Stimulated activated CD8-positive, alpha-beta memory T cell treated with anti-CD3 and anti-CD28 coated beads, Interleukin-15, amount 100 ng/mL, for 1 hour (primary cell): Measurements from ENCODE around the gene PLA2G6.
"Not testable (repeated sequence)": the region's sequence is repeated elsewhere in the genome, so short reads cannot be mapped to it uniquely, and the experiment has no call there.

Source experiments
- DNase-seq: peaks from one replicate; pipeline ENCODE4 v3.0.0-alpha.2; 2020; ENCODE audit warnings: low read depth

Gene PLA2G6

DNA sequence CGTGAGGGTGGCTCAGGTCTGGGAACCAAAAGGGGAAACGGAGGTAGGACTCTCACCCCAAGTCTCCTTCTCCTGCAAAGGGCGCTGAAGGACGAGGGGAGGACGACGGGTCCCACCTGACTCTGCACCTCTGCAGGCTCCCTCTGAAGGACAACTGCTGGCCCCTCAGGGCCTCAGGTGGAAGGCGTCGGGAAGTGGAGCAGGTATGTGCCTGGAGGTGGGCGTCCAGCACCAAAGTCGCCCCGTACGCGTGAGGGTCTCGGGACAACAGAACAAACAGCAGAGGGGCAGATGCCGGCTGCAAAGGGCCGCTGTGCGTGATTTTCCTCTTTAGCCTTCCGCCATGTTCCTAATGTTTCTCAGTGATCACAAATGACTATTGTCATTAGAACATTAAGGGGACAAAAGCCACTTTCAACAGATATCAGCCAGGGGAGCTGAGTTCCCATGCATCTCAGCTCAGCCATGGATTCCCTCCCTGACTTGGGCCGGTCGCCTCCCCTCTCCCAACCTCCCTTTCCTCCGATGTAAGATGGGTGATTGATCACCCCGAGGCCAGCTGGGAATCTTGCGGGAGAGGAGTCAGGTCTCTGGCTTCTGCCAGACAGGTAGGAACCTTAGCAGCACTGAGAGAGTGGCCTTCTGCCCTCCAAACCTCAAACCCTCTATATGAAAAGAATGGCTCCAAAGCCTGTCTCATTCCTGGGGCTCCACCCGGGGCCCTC is 98.5 kb downstream of the PLA2G6 start:
- no peak for DNase-seq

GRCh38 chr22:38081941-38082828 is 99.4 kb downstream of the PLA2G6 start:
- DNase-seq = no peak

DNA sequence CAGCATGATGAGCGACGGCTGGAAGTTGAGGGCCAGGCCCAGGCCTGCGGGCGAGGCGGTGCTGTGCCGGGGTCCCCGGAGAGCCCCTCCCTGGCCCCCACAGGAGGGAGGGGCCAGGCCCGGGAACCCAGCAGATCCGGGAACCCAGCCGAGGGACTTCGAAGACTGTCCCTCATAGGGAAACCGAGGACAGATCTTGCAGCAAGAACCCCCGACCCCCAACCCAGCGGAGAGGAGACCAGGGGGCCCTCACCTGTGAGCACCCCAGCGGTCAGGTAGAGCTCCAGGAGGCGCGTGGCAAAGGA is 100.0 kb downstream of the PLA2G6 start:
- DNase-seq = no peak

DNA sequence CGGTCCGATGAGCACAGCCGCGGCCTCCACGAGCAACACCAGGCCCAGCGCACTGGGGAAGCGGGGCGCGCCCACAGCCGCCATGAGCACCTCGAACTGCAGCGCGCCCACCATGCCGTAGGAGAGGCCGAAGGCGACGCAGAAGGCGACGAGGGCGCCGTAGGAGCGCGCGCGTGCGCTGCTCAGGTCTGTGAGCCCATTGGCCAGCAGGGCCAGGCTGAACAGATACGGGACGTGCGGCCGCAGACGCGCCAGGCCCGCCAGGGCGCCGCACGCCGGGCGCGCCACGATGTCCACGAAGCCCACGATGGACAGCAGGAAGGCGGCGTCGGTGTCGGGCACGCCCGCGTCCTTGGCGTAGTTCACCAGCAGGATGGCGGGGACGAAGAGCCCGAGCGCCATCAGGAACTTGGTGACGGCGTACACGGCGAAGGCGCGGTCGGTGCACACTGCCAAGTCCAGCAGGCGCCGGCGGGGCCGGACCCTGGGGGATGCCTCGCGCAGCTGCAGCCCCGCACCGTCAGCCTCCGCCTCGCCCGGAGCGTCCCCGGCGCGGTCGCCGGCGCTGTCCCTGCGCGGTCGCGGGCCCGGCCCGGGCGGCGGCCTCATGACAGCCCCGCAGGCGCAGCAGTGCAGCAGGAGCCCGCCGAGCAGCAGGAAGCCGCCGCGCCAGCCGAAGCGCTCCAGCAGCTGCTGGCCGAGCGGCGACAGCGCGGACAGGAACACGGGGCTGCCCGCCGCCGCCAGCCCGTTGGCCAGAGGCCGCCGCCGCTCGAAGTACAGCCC is 100.6 kb downstream of the PLA2G6 start:
- DNase-seq = no peak

DNA sequence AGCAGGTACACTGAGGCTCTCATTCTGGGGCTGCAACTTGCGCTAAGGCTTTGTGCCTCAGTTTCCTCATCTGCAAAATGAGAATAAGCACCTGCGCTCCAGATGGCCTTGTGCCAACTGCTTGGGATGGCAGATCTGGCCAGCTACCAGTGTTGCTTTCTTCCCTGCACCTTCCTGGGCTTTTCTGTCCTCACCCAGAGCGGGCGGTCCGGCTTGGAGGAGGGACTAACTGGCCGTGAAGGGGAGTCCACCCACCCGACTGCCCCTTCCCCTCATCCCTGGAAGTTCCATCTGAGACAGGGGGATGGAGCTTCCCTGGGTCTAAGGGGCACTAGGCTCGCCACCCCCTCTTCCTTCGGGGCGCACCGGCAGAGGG is 101.2 kb downstream of the PLA2G6 start:
- DNase-seq = no peak

DNA sequence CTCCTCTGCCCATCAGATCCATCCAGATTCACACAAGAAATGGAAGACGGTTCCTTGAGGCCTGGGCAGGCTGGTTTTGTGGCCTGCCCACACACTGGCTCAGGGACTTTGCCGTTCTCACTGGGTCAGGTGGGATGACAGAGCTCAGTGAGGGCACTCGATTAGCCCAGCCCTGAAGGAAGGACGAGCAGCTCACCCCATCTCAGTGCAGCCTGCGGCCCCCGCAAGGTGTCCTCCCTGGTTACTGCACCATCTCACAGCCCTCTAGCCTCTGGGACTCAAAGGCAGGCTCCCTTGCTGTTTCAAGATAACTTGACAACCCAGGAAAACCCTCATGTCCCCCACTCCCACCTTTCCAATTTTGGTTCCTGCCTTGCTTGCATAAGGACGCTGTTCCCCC is 101.8 kb downstream of the PLA2G6 start:
- DNase-seq = no peak

- not testable (repeated sequence) for DNase-seq
Measured at GRCh38 chr22:38079208-38079607, 102.4 kb downstream of the PLA2G6 start.

GRCh38 chr22:38078046-38078840 is 103.4 kb downstream of the PLA2G6 start:
- DNase-seq = no peak

- no peak for DNase-seq
Measured at GRCh38 chr22:38077595-38077994, 104.0 kb downstream of the PLA2G6 start.

DNA sequence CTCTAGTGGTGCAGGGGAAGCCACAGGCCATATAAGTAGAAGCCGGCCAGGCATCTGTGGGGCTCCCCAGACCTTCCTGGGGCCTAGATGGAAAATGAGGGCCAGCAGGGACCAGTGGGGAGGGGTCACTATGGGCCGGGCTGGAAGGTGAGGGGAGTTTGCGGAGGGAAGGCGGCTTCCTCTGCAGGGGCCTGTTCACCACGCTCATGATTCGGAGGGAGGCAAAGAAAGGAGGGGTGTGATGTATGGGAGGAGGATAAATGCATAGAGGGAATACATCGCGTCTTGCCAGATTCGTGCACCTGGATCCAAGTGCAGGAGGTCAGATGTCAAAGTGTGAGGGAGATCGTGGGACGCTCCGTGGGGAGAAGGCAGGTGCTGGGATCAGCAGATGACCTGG is 104.5 kb downstream of the PLA2G6 start:
- no peak for DNase-seq

DNA sequence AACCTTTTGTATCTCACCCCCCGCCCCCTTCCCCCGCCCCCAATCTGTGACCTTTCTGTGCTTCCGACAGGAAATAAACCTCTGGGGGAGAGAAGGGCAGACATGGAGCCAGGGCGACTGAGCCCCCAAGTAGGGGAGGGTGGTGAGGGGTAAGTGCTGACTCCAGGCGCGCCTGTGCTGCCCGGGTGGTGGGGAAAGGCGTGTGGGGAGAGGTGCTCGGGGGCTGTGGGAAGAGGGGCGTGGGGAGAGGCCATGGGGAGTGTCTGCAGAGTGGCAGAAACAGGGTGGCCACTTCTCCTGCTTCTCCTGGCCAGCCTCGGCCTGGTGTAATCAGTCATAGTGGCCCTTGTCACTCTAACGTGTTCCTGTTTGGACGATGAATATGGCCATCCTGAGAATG is 105.7 kb downstream of the PLA2G6 start:
- no peak for DNase-seq

DNA sequence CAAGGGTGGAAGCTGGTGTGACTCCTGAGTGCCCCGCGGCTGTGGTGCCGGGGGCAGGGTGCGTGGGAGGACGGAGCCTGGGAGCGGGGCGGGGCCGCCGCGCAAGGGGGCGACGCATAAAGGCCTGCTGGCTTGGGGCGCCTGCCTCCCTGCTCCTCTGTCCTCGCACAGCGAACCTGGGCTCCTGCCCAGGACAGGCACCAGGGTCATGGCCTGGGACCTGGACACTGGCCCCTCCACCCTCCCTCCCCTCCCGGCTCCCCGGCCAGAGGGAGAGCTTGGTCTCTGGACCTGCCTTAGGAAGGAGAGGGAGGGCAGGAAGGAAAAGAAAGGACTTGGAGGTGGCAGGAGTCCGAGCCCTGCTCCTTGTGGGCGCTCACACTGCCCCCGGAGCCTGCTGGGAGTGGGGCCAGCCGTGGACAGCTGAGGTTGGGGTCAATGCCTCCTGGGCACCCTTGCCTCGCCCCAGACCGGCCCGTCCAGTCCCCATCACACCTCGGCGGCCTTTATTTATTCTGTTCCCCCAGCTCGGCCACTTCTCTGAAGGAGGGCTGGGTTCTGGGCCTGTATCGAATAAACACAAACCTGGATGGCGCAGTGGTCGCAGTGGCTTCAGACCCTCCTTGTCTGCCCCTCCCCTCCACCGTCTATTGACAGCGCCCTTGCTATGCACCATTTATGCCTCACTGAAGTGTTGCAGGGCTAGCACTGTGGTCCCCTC is 106.4 kb downstream of the PLA2G6 start:
- DNase-seq = no peak

DNA sequence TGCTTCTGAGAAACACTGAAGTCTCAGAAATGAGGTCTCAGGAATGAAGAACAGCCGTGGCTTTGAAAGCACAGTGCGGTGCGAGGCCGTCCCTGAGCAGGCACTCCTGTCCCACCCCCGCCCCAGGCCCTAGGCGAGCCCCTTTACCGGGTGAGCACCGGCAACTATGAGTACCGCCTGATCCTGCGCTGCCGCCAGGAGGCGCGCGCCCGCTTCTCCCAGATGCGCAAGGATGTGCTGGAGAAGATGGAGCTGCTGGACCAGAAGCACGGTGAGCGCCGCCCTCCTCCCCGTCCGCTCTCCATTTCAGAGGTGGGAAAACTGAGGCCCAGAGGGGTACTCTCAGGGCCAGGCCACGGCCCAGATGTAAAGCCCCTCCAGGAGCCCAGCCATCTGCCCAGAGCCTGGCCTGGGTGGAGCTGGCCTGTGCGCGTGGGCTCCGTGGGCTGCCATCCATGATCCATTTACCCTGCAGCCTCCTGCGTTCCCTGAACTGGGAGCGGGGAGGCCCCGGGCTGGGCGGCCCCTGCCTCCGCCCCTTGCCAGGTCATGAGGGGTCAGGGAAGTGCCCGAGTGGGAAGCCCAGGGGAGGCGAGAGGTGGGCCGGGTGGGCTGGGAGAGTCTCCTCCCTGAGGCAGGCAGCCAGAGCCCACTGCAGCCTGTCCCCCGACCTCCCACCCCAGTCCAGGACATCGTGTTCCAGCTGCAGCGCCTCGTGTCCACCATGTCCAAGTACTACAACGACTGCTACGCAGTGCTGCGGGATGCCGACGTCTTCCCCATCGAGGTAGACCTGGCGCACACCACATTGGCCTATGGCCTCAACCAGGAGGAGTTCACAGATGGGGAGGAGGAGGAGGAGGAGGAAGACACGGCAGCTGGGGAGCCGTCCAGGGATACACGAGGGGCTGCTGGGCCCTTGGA is 107.2 kb downstream of the PLA2G6 start:
- DNase-seq = no peak

GRCh38 chr22:38073150-38074130 is 108.2 kb downstream of the PLA2G6 start:
- no peak for DNase-seq

DNA sequence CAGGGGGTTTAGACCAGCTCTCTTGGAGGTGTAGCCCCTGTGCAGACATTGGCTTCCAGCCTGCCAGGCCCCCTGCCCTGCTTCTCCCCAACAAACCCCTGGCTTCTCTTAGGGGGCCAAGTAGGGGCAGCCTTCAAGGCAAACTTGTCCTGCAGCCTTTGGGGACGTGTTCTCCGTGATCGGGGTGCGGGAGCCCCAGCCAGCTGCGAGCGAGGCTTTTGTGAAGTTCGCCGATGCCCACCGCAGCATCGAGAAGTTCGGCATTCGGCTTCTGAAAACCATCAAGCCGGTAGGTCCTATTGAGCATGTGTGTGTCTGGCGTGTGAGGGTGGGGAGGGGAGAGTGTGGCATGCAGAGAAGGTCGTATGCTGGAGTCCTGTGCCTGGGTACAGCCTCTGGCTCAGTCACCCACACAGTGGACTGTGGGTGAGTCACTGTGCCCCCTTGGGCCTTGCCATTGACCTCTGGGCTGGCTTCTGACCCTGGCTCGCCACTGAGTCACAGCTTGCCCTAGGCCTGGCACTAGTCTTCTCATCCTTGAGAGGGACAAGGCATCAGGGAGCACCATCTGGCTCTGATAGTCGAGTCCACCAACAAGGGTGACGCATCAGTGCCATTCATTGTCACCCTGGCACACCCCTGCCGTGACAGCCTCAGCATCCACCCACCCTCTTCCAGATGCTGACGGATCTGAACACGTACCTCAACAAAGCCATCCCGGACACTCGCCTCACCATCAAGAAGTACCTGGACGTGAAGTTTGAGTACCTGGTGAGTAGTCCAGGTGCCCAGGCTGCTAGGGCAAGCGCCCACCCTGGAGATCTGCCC is 109.1 kb downstream of the PLA2G6 start:
- no peak for DNase-seq

DNA sequence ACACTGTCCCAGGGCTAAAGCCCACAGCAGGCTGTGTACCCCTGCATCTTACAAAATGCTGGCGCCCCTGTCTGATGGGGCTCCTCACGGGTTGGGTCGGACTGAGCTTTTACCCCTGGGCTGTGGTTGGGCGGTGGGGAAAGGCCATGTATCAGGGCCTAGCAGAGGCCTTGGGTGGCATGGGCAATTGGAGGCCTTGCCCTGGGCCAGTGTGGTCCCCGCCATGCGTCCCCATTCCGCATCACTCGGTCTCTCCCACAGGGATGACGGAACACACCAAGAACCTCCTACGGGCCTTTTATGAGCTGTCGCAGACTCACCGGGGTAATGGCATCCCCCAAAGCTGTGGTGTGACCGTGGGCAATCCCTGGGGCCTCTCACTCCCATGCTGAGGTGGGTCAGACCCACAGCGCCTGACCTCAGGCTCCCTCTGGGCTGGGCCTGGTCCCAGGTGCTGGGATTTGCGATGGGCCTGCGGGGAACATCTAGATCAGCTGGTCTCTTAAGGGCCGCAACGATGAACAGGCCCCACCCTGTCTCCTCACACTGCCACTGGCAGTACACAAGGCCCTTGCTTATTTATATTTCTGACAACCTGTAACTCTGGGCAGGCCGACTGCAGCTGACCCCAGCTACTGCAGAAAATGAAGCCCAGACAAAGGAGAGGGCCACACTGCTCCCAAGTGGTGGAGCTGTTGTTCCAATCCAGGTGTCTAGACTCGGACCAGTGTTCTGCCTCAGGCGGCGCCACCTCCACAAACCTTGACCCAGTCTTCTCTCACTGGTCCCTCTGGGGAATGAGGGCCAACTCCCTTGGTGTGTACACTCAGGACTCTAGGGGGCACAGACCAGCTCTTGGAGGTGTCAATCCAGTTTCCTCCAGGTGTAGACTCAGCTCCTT is 110.0 kb downstream of the PLA2G6 start:
- no peak for DNase-seq
